ENCODE results near the gene B3GLCT. TPM values are rescaled to one million over a fixed set of nuclear protein-coding genes. Genes with fewer than 3 reads are reported as not detected.

Gene B3GLCT
- total RNA-seq, 2 donors from 2014 or later: 5.6 to 7.3 TPM

DNA sequence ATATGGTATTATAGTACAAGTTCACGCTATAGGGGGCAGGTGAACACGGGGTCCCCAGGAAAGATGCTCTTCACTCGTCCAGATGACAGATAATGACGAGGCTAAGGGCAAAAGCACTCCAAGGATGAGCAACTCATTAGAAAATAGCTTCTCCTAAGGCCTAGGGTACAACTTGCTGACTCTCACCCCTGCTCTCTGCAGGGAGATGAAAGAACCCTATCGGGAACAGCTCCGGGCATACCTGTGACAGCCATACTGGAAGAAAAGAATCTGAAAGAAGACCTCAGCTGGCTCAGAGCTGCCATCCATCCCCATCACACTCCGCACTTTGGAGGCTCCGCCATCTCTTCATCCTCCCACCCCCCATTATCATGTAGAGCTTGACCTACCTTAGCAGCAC lies 20.5 kb upstream of the B3GLCT start:
- intact Hi-C loops (cut with DNase I): no loop called here
- no peak for DNase-seq (ENCODE audit: low spot score)

- intact Hi-C loops (cut with DNase I): no loop called here
- no peak for DNase-seq (ENCODE audit: low spot score)
Measured at GRCh38 chr13:31179754-31180153, 20.0 kb upstream of the B3GLCT start.

- DNase-seq (ENCODE audit: low spot score): no peak
- intact Hi-C loops (cut with DNase I): no loop called here
Measured at GRCh38 chr13:31182987-31183386, 16.8 kb upstream of the B3GLCT start.

GRCh38 chr13:31184451-31184850 lies 15.3 kb upstream of the B3GLCT start:
- intact Hi-C loops (cut with DNase I): no loop called here
- DNase-seq (ENCODE audit: low spot score): no peak

GRCh38 chr13:31184981-31185645 lies 14.7 kb upstream of the B3GLCT start:
- DNase-seq (ENCODE audit: low spot score): no peak
- intact Hi-C loops (cut with DNase I): no loop called here

- intact Hi-C loops (cut with DNase I): no loop called here
- DNase-seq (ENCODE audit: low spot score): no peak
Measured at GRCh38 chr13:31191748-31192147, 8.0 kb upstream of the B3GLCT start.

DNA sequence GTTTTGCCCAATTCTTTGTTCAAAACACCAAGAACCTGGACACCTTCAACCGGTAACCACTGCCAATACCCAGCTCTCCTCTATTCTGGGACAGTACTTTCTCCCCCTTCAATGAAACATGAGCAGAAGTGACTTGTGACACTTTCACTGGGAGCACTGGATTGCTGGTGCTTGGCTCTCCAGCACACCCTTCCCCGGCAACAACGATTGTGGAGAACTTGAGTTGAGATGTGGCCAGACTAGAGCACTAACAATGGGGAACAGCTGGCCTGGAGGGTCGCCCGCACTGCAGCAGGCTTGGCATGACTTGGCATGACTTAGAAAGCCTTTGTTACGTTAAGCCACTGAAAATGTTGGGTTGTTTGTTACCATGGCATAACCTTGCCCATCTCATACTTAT lies 7.5 kb upstream of the B3GLCT start:
- intact Hi-C loops (cut with DNase I): no loop called here
- DNase-seq (ENCODE audit: low spot score): no peak

DNA sequence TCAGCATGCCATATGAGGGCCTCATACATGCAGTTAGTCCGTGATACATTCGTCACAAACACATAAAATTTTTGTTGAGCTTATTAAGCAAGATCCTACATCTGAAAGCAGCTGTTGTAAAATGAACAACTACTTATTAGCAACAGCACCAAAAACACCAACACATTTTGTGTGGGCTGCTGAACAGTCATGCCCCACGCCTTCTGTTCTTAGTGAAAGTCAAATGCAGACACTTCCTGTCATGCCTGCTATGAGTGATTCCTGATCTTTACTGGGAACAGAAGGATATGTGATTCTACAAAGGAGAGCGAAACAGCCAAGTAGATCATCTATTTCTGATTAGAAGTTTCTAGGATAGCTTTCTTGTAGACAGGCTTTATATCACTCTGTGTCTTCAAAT lies 4.2 kb upstream of the B3GLCT start:
- intact Hi-C loops (cut with DNase I): no loop called here
- DNase-seq (ENCODE audit: low spot score): no peak

DNA sequence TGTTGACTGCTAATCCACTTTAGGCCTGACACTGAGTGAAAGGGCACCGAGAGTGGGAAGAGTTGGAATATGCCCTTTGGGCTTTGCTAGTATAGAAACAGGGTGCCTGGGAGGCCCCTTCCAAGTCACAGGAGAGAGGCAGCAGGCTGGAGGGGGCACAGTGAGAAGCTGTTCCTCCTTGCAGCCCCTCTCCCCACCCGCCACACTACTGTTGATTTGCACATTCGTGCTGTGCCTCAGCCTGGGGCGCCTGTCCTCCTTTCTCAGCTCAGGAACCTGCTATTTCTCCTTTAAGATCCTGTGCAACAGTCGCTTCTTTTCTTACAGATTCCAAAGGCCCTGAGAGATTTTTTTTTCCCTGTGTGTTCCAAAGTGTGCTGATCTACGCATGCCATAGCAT lies 2.8 kb upstream of the B3GLCT start:
- intact Hi-C loops (cut with DNase I): no loop called here
- DNase-seq (ENCODE audit: low spot score): no peak

GRCh38 chr13:31198519-31198918 lies 1.3 kb upstream of the B3GLCT start:
- intact Hi-C loops (cut with DNase I): no loop called here
- no peak for DNase-seq (ENCODE audit: low spot score)

- intact Hi-C loops (cut with DNase I): no loop called here
- no peak for DNase-seq (ENCODE audit: low spot score)
Measured at GRCh38 chr13:31199527-31199848, 287 bp upstream of the B3GLCT start.

- peak; percentile 86 for DNase-seq (ENCODE audit: low spot score)
- intact Hi-C loops (cut with DNase I): no loop called here
Measured at GRCh38 chr13:31200637-31200971, 829 bp downstream of the B3GLCT start.

GRCh38 chr13:31201341-31202031 lies 1.7 kb downstream of the B3GLCT start:
- intact Hi-C loops (cut with DNase I): no loop called here
- DNase-seq (ENCODE audit: low spot score): no peak

- no peak for DNase-seq (ENCODE audit: low spot score)
- intact Hi-C loops (cut with DNase I): no loop called here
Measured at GRCh38 chr13:31204592-31204991, 4.8 kb downstream of the B3GLCT start.

- intact Hi-C loops (cut with DNase I): no loop called here
Measured at GRCh38 chr13:31207661-31208552, 8.1 kb downstream of the B3GLCT start.

DNA sequence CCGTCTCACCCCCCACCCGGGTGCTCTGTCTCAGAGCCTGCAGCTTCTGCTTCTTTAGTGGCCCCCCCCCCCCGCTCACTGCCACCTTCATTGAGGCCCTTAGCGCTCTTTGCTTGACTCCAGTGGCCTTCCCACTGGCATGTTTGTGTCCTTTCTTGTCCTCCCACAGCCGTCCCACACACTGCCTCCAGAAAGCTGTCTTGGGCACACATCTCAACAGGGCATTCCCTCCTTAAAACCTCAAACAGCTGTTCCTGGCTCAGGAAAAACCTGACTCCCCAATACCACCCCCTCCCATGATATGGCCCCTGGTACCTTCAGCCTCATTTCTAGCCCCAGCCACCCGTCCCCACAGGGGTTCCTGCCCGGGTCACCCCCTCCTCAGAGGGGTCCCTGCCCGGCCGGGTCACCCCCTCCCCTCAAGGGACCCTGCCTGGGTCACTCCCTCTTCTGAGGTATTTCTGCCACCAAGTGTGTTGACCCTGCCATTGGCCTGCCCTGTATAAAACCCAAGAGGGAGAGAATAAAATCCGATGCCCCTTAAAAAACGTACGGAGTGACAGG lies 8.9 kb downstream of the B3GLCT start:
- DNase-seq (ENCODE audit: low spot score): no peak

More at GRCh38 chr13:31207661-31208552, 8.1 kb downstream of the B3GLCT start:
- no peak for DNase-seq (ENCODE audit: low spot score)

GRCh38 chr13:31209172-31209840 lies 9.5 kb downstream of the B3GLCT start:
- no peak for DNase-seq (ENCODE audit: low spot score)
- intact Hi-C loops (cut with DNase I): no loop called here

More for the DNA sequence above, 8.9 kb downstream of the B3GLCT start:
- intact Hi-C loops (cut with DNase I): no loop called here

DNA sequence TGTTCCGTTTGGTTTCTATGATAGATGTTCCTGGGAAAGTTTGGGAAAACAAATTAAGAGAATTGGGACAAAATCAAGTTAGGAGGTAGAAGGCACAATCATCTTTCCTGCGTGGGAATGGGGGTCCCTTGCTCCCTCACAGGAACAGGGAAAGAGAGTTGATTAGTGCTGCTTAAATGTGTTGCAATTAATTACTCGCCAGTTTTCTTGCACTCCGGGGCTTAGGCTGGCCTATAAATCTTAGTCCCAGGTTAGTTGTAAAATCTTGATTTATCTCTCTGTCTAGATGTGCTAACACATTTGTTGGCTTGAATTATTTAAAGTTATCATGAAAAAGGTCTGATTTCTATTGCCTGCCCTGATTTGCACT lies 10.1 kb downstream of the B3GLCT start:
- intact Hi-C loops (cut with DNase I): no loop called here

GRCh38 chr13:31213651-31214289 lies 14.0 kb downstream of the B3GLCT start:
- intact Hi-C loops (cut with DNase I): no loop called here
- DNase-seq (ENCODE audit: low spot score): no peak

More for the DNA sequence above, 10.1 kb downstream of the B3GLCT start:
- no peak for DNase-seq (ENCODE audit: low spot score)

Data from posterior vena cava (tissue), 2 donors.